ENCODE results near the gene KCNK4. TPM values are rescaled to one million over a fixed set of nuclear protein-coding genes. Genes with fewer than 3 reads are reported as not detected.
A peak's percentile ranks its signal among the peaks of the same experiment; 100 is the strongest.

KCNK4 gene
- total and polyA plus RNA-seq, 2 of the 13 experiments (the other 11 are each of a cell fraction or from before 2014, with no cell fraction given): not detected

GRCh38 chr11:64331569-64332371, 40.7 kb downstream of the KCNK4 start:
- Histone ChIP-seq H3K27me3 (ENCODE audit: control insufficient read depth in 1 of 2, insufficient read depth in 2 of 2, low read length in 2 of 2) (peaks cover 3 to 7% of the 10 kb centered on the region in 2 experiments; a peak in 3 of 5 replicates), H4K20me1 (ENCODE audit: insufficient read depth, low read length) (no peaks in the 10 kb centered on the region), H3K4me3 (replicated peaks in 1 of 3; ENCODE audit: insufficient read depth in 1 of 3, low read depth in 2 of 3, low read length in 3 of 3) (peak overlapping the region; percentile 1 to 68 (median 5); a peak in 5 of 6 replicates), H3K27ac (ENCODE audit: extremely low read length, insufficient read depth, low read length) (no peak overlapping the region), H3K36me3 (replicated peaks in 1 of 2; ENCODE audit: control insufficient read depth in 1 of 2, insufficient read depth in 2 of 2, low read length in 2 of 2) (no peaks in the 10 kb centered on the region), H3K4me2 (ENCODE audit: low read depth, low read length) (peak overlapping the region; percentile 85), H3K4me1 (ENCODE audit: insufficient read depth, low read length) (peaks cover 27% of the 10 kb centered on the region), H2AFZ (ENCODE audit: low read length) (peak overlapping the region; percentile 35), H3K9ac (ENCODE audit: insufficient read depth, low read depth, low read length) (peak overlapping the region; percentile 50), H3K9me3 (ENCODE audit: low read length) (no peaks in the 10 kb centered on the region), H3K79me2 (ENCODE audit: insufficient read depth, low read length) (no peaks in the 10 kb centered on the region)
- CTCF ChIA-PET (ENCODE audit: low intra/inter-chr PET ratio, low total read pairs): interaction anchor here (1.0 kb wide), 1 partner anchor 31 kb away, joined by 5 read pairs; no protein-coding TSS in a partner anchor
- POLR2A ChIA-PET: interaction anchor here (0.6 to 1.9 kb wide), 12 partner anchors 8 to 127 kb away, joined by 3 to 33 read pairs (median 4); partner anchors contain the start of genes ESRRA, FKBP2, PRDX5 and TRMT112
- 10% methylated on average over 10 of the region's 20 CpGs for WGBS (ENCODE audit: low lambda C conversion rate)
- FAIRE-seq (peak; percentile 71), DNase-seq (ENCODE audit: low spot score) (peak; percentile 69), ATAC-seq (peak; percentile 91)
- intact Hi-C loops (cut with micrococcal nuclease; ENCODE audit: unreplicated experiment) (no loop called here), in situ Hi-C loops (cut with HindIII; ENCODE audit: extremely low pct_ligation_motif_present, low pct_unique_long_range_greater_than_20kb) (no loop called here)
- no TSS peak for BruUV-seq (replicated peaks)
- TF ChIP-seq ZC3H4 (CRISPR knock-in tag; IDR thresholded peaks at IDR 0.05; ENCODE audit: borderline replicate concordance): no peak
- TF ChIP-seq BCL6 (CRISPR knock-in tag; IDR thresholded peaks at IDR 0.05): 0 out of 2 replicates have a peak, but pooled peaks have one; percentile 23
- TF ChIP-seq NFRKB (IDR thresholded peaks at IDR 0.05): no peak
- peak; percentile 64; the same call in 1 of the 2 replicates for TF ChIP-seq FOSL2 (CRISPR knock-in tag; IDR thresholded peaks at IDR 0.05)
- TF ChIP-seq GMEB2 (CRISPR knock-in tag; IDR thresholded peaks at IDR 0.05; ENCODE audit: low read depth): no peak
- no peak for TF ChIP-seq ZNF362 (CRISPR knock-in tag; IDR thresholded peaks at IDR 0.05; ENCODE audit: borderline replicate concordance)
- TF ChIP-seq U2AF2 (IDR thresholded peaks at IDR 0.05; ENCODE audit: low read depth, low read length): no peak
- TF ChIP-seq HIC2 (CRISPR knock-in tag; IDR thresholded peaks at IDR 0.05; ENCODE audit: low read depth): peak; percentile 75; the same call in 1 of the 2 replicates
- peak; percentile 42; the same call in 1 of the 2 replicates for TF ChIP-seq ZNF556 (CRISPR knock-in tag; IDR thresholded peaks at IDR 0.05; ENCODE audit: borderline replicate concordance)
- no peak for TF ChIP-seq SUZ12 (IDR thresholded peaks at IDR 0.05; ENCODE audit: low read depth, low read length)
- no peak for TF ChIP-seq HNF1A (IDR thresholded peaks at IDR 0.05; ENCODE audit: low read depth)
- no peak for TF ChIP-seq HNF1A (CRISPR knock-in tag; IDR thresholded peaks at IDR 0.05; ENCODE audit: borderline replicate concordance)
- TF ChIP-seq CHD2 (IDR thresholded peaks at IDR 0.05; ENCODE audit: low read depth, low read length): no peak
- no peak for TF ChIP-seq ZNF615 (CRISPR knock-in tag; IDR thresholded peaks at IDR 0.05; ENCODE audit: borderline replicate concordance)
- TF ChIP-seq ZMYM3 (CRISPR knock-in tag; IDR thresholded peaks at IDR 0.05): peak; percentile 51; the same call in 1 of the 2 replicates

Data from HepG2 (cell line).